ENCODE measurements around the gene SLC2A4RG. TPM values are rescaled to one million over a fixed set of nuclear protein-coding genes. Genes with fewer than 3 reads are reported as not detected.

SLC2A4RG gene
- polyA plus RNA-seq, 1 experiment: 26.0 TPM

DNA sequence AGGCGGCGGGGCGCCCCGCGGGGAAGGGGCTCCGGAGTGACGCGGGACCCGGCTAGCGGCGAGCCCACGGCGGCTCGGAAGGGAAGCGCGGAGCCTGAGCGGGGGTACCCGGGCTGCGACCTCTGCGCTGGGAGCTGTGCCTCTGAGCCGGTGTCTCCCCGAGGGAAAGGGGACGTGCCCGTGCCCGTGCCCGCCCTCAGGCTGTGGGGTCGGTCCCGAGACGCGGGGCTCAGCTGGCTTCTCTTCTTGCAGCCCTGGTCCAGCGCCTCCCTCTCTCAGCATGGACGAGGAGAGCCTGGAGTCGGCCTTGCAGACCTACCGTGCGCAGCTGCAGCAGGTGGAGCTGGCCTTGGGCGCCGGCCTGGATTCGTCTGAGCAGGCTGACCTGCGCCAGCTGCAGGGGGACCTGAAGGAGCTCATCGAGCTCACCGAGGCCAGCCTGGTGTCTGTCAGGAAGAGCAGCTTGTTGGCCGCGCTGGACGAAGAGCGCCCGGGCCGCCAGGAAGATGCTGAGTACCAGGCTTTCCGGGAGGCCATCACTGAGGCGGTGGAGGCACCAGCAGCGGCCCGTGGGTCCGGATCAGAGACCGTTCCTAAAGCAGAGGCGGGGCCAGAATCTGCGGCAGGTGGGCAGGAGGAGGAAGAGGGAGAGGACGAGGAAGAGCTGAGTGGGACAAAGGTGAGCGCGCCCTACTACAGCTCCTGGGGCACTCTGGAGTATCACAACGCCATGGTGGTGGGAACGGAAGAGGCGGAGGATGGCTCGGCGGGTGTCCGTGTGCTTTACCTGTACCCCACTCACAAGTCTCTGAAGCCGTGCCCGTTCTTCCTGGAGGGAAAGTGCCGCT is 31.1 kb upstream of the SLC2A4RG start:
- no peak for TF ChIP-seq CTCF (IDR thresholded peaks at IDR 0.05; ENCODE audit: low read depth, low read length)
- CTCF ChIA-PET: interaction anchor here (0.5 kb wide), 1 partner anchor 15 kb away, joined by 3 read pairs; no protein-coding TSS in a partner anchor
- Histone ChIP-seq H3K9me3 (ENCODE audit: control insufficient read depth, insufficient read depth, low read length) (peaks cover 3% of the 10 kb centered on the region; the same call in 1 of the 2 replicates), H3K27ac (ENCODE audit: low read depth, low read length) (no peak overlapping the region), H3K27me3 (ENCODE audit: control insufficient read depth, insufficient read depth, low read length) (no peaks in the 10 kb centered on the region), H3K4me3 (ENCODE audit: low read depth, low read length) (peak overlapping the region; percentile 81)
- no peak for DNase-seq (ENCODE audit: low read depth, low spot score)
- POLR2A ChIA-PET: interaction anchor here (0.6 to 2.3 kb wide), 8 partner anchors 10 to 249 kb away, joined by 3 to 15 read pairs (median 4); partner anchors contain the start of genes LIME1, RTEL1 and TPD52L2

- peak overlapping the region; percentile 81 for H3K4me3 ChIP-seq (ENCODE audit: low read depth, low read length)
- H3K27me3 ChIP-seq (ENCODE audit: control insufficient read depth, insufficient read depth, low read length): no peaks in the 10 kb centered on the region
- H3K27ac ChIP-seq (ENCODE audit: low read depth, low read length): no peak overlapping the region
- no peak for DNase-seq (ENCODE audit: low read depth, low spot score)
- H3K9me3 ChIP-seq (ENCODE audit: control insufficient read depth, insufficient read depth, low read length): peaks cover 5% of the 10 kb centered on the region
- no peak for TF ChIP-seq CTCF (IDR thresholded peaks at IDR 0.05; ENCODE audit: low read depth, low read length)
- ChIA-PET POLR2A (interaction anchor here (2.3 kb wide), 1 partner anchor 51 kb away, joined by 9 read pairs; the partner anchor contains the start of gene RTEL1), CTCF (no interaction called here)
Measured at GRCh38 chr20:63709149-63709527, 30.4 kb upstream of the SLC2A4RG start.

- CTCF ChIA-PET: no interaction called here
- POLR2A ChIA-PET: interaction anchor here (0.7 kb wide), 1 partner anchor 17 kb away, joined by 4 read pairs; no protein-coding TSS in a partner anchor
- Histone ChIP-seq H3K27me3 (ENCODE audit: control insufficient read depth, insufficient read depth, low read length) (no peaks in the 10 kb centered on the region), H3K4me3 (ENCODE audit: low read depth, low read length) (no peak overlapping the region), H3K9me3 (ENCODE audit: control insufficient read depth, insufficient read depth, low read length) (peaks cover 18% of the 10 kb centered on the region), H3K27ac (ENCODE audit: low read depth, low read length) (no peak overlapping the region)
- DNase-seq (ENCODE audit: low read depth, low spot score): no peak
- no peak for TF ChIP-seq CTCF (IDR thresholded peaks at IDR 0.05; ENCODE audit: low read depth, low read length)
Measured at GRCh38 chr20:63711085-63711645, 28.4 kb upstream of the SLC2A4RG start.

DNA sequence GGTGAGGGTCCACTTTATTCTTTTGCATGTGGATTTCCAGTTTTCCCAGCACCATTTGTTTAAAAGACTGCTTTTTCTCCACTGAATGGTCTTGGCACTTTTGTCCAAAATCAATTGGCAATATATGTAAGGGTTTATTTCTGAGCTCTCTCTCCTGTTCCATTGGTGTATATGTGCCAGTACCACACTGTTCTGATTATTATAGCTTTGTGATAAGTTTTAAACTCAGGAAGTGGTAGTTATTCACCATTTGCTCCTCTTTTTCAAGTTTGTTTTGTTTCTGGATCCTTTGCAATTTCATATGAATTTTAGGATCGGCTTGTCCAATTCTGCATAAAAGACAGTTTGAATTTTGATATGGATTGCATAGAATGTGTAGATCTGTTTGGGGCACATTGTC is 27.4 kb upstream of the SLC2A4RG start:
- CTCF ChIA-PET: no interaction called here
- no peak for TF ChIP-seq CTCF (IDR thresholded peaks at IDR 0.05; ENCODE audit: low read depth, low read length)
- Histone ChIP-seq H3K27ac (ENCODE audit: low read depth, low read length) (no peak overlapping the region), H3K9me3 (ENCODE audit: control insufficient read depth, insufficient read depth, low read length) (peaks cover 18% of the 10 kb centered on the region), H3K27me3 (ENCODE audit: control insufficient read depth, insufficient read depth, low read length) (no peaks in the 10 kb centered on the region), H3K4me3 (ENCODE audit: low read depth, low read length) (no peak overlapping the region)
- POLR2A ChIA-PET: no interaction called here
- no peak for DNase-seq (ENCODE audit: low read depth, low spot score)

GRCh38 chr20:63714858-63715257 is 24.7 kb upstream of the SLC2A4RG start:
- ChIA-PET POLR2A (no interaction called here), CTCF (no interaction called here)
- Histone ChIP-seq H3K27me3 (ENCODE audit: control insufficient read depth, insufficient read depth, low read length) (no peaks in the 10 kb centered on the region), H3K9me3 (ENCODE audit: control insufficient read depth, insufficient read depth, low read length) (peaks cover 27% of the 10 kb centered on the region), H3K4me3 (ENCODE audit: low read depth, low read length) (no peak overlapping the region), H3K27ac (ENCODE audit: low read depth, low read length) (no peak overlapping the region)
- DNase-seq (ENCODE audit: low read depth, low spot score): no peak
- no peak for TF ChIP-seq CTCF (IDR thresholded peaks at IDR 0.05; ENCODE audit: low read depth, low read length)

All from AG04450 (cell line).